GM23338 (cell line): ENCODE measurements around the gene HS6ST3. TPM values are rescaled to one million over a fixed set of nuclear protein-coding genes. Genes with fewer than 3 reads are reported as not detected.

Source experiments
- ATAC-seq: fragments of 200-7000 bp; cut with Tn5 transposase; 3 replicates; pipeline ENCODE4 v1.9.1; 2020
- DNase-seq: peaks from one replicate; pipeline ENCODE4 v3.0.0-alpha.2; 2015; ENCODE audit warnings: low spot score
- H2AFZ ChIP-seq: fragments of 200-600 bp; sonication (generic); 2 replicates; pipeline ENCODE4 v1.8.0; 2016; ENCODE audit warnings: antibody characterized with exemption, mild to moderate bottlenecking, moderate library complexity
- H3F3A ChIP-seq: fragments of 200-600 bp; sonication (generic); replicated peaks from 2 replicates; pipeline ENCODE4 v1.8.0; 2017; ENCODE audit warnings: antibody characterized with exemption, mixed run types, low read depth
- H3K27ac ChIP-seq: fragments of 200-600 bp; sonication (generic); 2 replicates; pipeline ENCODE4 v1.6.1; 2016; ENCODE audit warnings: low read depth
- H3K27me3 ChIP-seq: fragments of 200-600 bp; sonication (generic); 2 replicates; pipeline ENCODE4 v1.8.0; 2016; ENCODE audit warnings: mild to moderate bottlenecking, mixed run types, moderate library complexity; ENCODE audit not compliant: insufficient read depth
- H3K36me3 ChIP-seq: fragments of 200-600 bp; sonication (generic); 2 replicates; pipeline ENCODE4 v1.8.0; 2016; ENCODE audit warnings: mild to moderate bottlenecking; ENCODE audit not compliant: insufficient read depth
- H3K4me1 ChIP-seq: fragments of 200-600 bp; sonication (generic); 2 replicates; pipeline ENCODE4 v1.8.0; 2016; ENCODE audit warnings: mild to moderate bottlenecking, moderate library complexity; ENCODE audit not compliant: insufficient read depth
- H3K4me2 ChIP-seq: fragments of 200-600 bp; sonication (generic); 2 replicates; pipeline ENCODE4 v1.7.1; 2017; ENCODE audit warnings: mixed run types
- H3K4me3 ChIP-seq: fragments of 200-600 bp; sonication (generic); 2 replicates; pipeline ENCODE4 v1.6.1; 2016; ENCODE audit warnings: mixed run types
- H3K79me2 ChIP-seq: fragments of 200-600 bp; sonication (generic); replicated peaks from 2 replicates; pipeline ENCODE4 v1.8.0; 2017; ENCODE audit warnings: mild to moderate bottlenecking; ENCODE audit not compliant: insufficient read depth
- H3K9me2 ChIP-seq: fragments of 200-600 bp; sonication (generic); 2 replicates; pipeline ENCODE4 v1.8.0; 2017; ENCODE audit not compliant: insufficient read depth
- H4K20me1 ChIP-seq: fragments of 200-600 bp; sonication (generic); replicated peaks from 2 replicates; pipeline ENCODE4 v1.8.0; 2017; ENCODE audit warnings: mild to moderate bottlenecking; ENCODE audit not compliant: insufficient read depth
- H3K27ac Mint-ChIP-seq: 2 replicates; pipeline ENCODE4 v1.8.0; 2020; ENCODE audit warnings: inconsistent platforms, mild to moderate bottlenecking, moderate library complexity, mixed read lengths
- H3K27me3 Mint-ChIP-seq: 3 replicates; pipeline ENCODE4 v1.8.0; 2022; ENCODE audit warnings: low read depth, mild to moderate bottlenecking, moderate library complexity, mixed read lengths, inconsistent platforms; ENCODE audit not compliant: insufficient read depth, poor library complexity
- H3K36me3 Mint-ChIP-seq: 3 replicates; pipeline ENCODE4 v1.8.0; 2021; ENCODE audit warnings: low read depth, mild to moderate bottlenecking, inconsistent platforms, moderate library complexity, mixed read lengths
- H3K4me1 Mint-ChIP-seq: 3 replicates; pipeline ENCODE4 v1.8.0; 2020; ENCODE audit warnings: mild to moderate bottlenecking, inconsistent platforms, mixed read lengths
- H3K4me3 Mint-ChIP-seq: 3 replicates; pipeline ENCODE4 v1.8.0; 2021; ENCODE audit warnings: moderate library complexity, mild to moderate bottlenecking, inconsistent platforms, mixed read lengths
- H3K9me3 Mint-ChIP-seq: 3 replicates; pipeline ENCODE4 v1.8.0; 2020; ENCODE audit warnings: moderate library complexity, mild to moderate bottlenecking, inconsistent platforms, mixed read lengths
- CREB1 ChIP-seq: fragments of 250-450 bp; sonication (Bioruptor Pico); IDR thresholded peaks from 2 replicates; pipeline ENCODE4 v1.5.0; 2020; ENCODE audit warnings: low read depth, mild to moderate bottlenecking, moderate library complexity
- CTCF ChIP-seq, 2 experiments: fragments of 200-600 bp in 1 of 2; sonication (generic) in 1 of 2; conservative IDR thresholded peaks; 2 replicates each; pipeline versions ENCODE4 v1.5.1 to v1.6.1; 2016 to 2017; ENCODE audit warnings: antibody characterized with exemption in 2 of 2, low read depth in 2 of 2, mild to moderate bottlenecking in 2 of 2, moderate library complexity in 1 of 2
- ETS1 ChIP-seq: IDR thresholded peaks from 2 replicates; pipeline ENCODE4 v1.6.1; 2016; ENCODE audit warnings: antibody characterized with exemption
- EZH2 ChIP-seq: fragments of 200-600 bp; sonication (generic); IDR thresholded peaks from one replicate; pipeline ENCODE4 v1.8.0; 2017; ENCODE audit warnings: antibody characterized with exemption, mild to moderate bottlenecking, low read depth; ENCODE audit not compliant: unreplicated experiment
- EZH2phosphoT487 ChIP-seq: fragments of 200-600 bp; sonication (generic); IDR thresholded peaks from one replicate; pipeline ENCODE4 v1.8.1; 2018; ENCODE audit warnings: antibody characterized with exemption; ENCODE audit not compliant: unreplicated experiment
- ZNF114 ChIP-seq: fragments of 250-450 bp; sonication (Bioruptor Pico); IDR thresholded peaks from 2 replicates; pipeline ENCODE4 v1.5.0; 2020; ENCODE audit warnings: mild to moderate bottlenecking, moderate library complexity
- ZNF331 ChIP-seq: fragments of 250-450 bp; sonication (Bioruptor Pico); IDR thresholded peaks from 2 replicates; pipeline ENCODE4 v1.5.0; 2020; ENCODE audit warnings: low read depth, mild to moderate bottlenecking, moderate library complexity
- ZNF462 ChIP-seq: fragments of 250-450 bp; sonication (Bioruptor Pico); IDR thresholded peaks from 2 replicates; pipeline ENCODE4 v1.5.0; 2020; ENCODE audit warnings: mild to moderate bottlenecking, moderate library complexity
- polyA plus RNA-seq: library from polyadenylated mRNA; unstranded; fragments of >200 nt; fragmentation: Nextera tagmentation; extraction: Ambion mirVana; gene quantifications from 2 replicates; pipeline ENCODE4 v1.2.1, GENCODE V29; 2016
- total RNA-seq: library from RNA; depleted of rRNA; stranded (reverse); fragments of >200 nt; shearing (Covaris generic); gene quantifications from 2 replicates; pipeline ENCODE4 v1.2.3, GENCODE V29; 2014

The HS6ST3 gene
- total and polyA plus RNA-seq, 2 experiments from 2014 or later, result 0.52 to 0.80 TPM

GRCh38 chr13:96491103-96491502, 401.2 kb downstream of the HS6ST3 start (continued):
- TF ChIP-seq ZNF462 (CRISPR knock-in tag) (no peak), CTCF (conservative IDR thresholded peaks at IDR 0.05; ENCODE audit: low read depth in 2 of 2) (no peak)

- Mint-ChIP-seq H3K27ac (no peak overlapping the region), H3K27me3 (peaks cover 3% of the 10 kb centered on the region), H3K9me3 (no peaks in the 10 kb centered on the region), H3K4me1 (no peaks in the 10 kb centered on the region; the same call in 2 of the 3 replicates), H3K36me3 (no peaks in the 10 kb centered on the region), H3K4me3 (no peak overlapping the region)
- H2AFZ ChIP-seq, result no peak overlapping the region
- DNase-seq, result no peak
- no peaks in the 10 kb centered on the region for H3K79me2 ChIP-seq
- H3K27ac ChIP-seq, result no peak overlapping the region
- ATAC-seq, result no peak
- H3K4me1 ChIP-seq, result no peaks in the 10 kb centered on the region
- H3K4me2 ChIP-seq, result no peak overlapping the region
- TF ChIP-seq CREB1 (CRISPR knock-in tag) (no peak), CTCF (conservative IDR thresholded peaks at IDR 0.05; ENCODE audit: low read depth in 2 of 2) (no peak), ZNF331 (no peak), EZH2phosphoT487 (no peak), ETS1 (no peak), EZH2 (no peak), ZNF114 (CRISPR knock-in tag) (no peak)
- H4K20me1 ChIP-seq, result no peaks in the 10 kb centered on the region
- H3K36me3 ChIP-seq, result no peaks in the 10 kb centered on the region
- H3K4me3 ChIP-seq, result no peak overlapping the region
- H3K27me3 ChIP-seq, result no peaks in the 10 kb centered on the region
- peaks cover 6% of the 10 kb centered on the region; the same call in 1 of the 2 replicates for H3K9me2 ChIP-seq
- no peaks in the 10 kb centered on the region for H3F3A ChIP-seq
These were observed 402.9 kb downstream of the HS6ST3 start for GRCh38 chr13:96492766-96493165.
